GM19351 (cell line): ENCODE measurements around the gene ATG9B.

Source experiments
- ATAC-seq: cut with Tn5 transposase; IDR thresholded peaks from one replicate; pipeline ENCODE4 v1.9.1; 2021; ENCODE audit warnings: mild to moderate bottlenecking, moderate library complexity; ENCODE audit not compliant: unreplicated experiment

Gene ATG9B, protein sequence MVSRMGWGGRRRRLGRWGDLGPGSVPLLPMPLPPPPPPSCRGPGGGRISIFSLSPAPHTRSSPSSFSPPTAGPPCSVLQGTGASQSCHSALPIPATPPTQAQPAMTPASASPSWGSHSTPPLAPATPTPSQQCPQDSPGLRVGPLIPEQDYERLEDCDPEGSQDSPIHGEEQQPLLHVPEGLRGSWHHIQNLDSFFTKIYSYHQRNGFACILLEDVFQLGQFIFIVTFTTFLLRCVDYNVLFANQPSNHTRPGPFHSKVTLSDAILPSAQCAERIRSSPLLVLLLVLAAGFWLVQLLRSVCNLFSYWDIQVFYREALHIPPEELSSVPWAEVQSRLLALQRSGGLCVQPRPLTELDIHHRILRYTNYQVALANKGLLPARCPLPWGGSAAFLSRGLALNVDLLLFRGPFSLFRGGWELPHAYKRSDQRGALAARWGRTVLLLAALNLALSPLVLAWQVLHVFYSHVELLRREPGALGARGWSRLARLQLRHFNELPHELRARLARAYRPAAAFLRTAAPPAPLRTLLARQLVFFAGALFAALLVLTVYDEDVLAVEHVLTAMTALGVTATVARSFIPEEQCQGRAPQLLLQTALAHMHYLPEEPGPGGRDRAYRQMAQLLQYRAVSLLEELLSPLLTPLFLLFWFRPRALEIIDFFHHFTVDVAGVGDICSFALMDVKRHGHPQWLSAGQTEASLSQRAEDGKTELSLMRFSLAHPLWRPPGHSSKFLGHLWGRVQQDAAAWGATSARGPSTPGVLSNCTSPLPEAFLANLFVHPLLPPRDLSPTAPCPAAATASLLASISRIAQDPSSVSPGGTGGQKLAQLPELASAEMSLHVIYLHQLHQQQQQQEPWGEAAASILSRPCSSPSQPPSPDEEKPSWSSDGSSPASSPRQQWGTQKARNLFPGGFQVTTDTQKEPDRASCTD

DNA sequence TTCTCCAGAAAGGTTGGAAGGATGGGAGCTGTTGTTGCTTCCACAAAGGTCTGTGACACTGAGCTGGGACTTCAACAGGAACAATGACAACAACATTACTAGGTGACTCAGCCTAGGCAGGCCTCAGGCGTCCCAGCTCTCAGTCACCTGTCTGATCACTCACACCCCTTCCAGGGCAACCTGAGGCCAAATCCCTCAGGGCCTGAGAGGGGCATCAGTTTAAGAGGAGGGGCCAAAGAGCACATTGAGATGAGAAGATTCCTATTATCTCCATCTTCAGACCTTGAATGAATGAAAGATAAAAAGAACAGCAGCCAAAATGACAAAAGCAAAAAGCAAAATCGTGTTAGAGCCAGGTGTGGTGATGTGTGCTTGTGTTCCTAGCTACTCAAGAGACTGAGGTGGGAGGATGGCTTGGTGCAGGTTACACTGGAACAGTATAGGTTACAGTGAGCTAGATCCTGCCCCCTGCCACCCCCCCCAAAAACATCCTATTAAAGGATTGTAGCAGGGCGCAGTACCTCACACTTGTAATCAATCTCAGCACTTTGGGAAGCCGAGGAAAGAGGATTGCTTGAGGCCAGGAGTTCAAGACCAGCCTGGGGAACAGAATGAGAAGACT lies at the start of gene ATG9B:
ATG9B (minus strand) TSS at position 60 of the 622 bp plus-strand sequence. CDS start 71 bp downstream, outside the sequence.
- ATAC-seq = no peak

DNA sequence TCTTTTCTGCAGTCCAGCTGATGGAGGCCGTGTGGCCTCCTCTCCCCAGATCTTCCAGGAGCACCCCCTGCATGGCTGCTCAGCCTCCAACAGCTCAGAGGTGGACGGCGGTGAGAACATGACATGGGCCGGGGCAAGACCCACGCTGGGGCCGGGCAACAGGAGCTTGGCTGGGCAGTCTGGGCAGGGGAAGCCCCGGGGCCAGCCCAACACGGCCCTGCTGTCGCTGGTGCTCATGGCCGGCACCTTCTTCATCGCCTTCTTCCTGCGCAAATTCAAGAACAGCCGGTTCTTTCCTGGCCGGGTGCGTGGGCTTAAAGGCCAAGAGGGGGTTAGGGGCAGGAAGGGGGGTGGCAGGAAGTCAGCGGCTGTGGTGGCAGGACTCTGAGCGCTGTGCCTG lies 49.7 kb upstream of the ATG9B start:
- ATAC-seq = no peak

DNA sequence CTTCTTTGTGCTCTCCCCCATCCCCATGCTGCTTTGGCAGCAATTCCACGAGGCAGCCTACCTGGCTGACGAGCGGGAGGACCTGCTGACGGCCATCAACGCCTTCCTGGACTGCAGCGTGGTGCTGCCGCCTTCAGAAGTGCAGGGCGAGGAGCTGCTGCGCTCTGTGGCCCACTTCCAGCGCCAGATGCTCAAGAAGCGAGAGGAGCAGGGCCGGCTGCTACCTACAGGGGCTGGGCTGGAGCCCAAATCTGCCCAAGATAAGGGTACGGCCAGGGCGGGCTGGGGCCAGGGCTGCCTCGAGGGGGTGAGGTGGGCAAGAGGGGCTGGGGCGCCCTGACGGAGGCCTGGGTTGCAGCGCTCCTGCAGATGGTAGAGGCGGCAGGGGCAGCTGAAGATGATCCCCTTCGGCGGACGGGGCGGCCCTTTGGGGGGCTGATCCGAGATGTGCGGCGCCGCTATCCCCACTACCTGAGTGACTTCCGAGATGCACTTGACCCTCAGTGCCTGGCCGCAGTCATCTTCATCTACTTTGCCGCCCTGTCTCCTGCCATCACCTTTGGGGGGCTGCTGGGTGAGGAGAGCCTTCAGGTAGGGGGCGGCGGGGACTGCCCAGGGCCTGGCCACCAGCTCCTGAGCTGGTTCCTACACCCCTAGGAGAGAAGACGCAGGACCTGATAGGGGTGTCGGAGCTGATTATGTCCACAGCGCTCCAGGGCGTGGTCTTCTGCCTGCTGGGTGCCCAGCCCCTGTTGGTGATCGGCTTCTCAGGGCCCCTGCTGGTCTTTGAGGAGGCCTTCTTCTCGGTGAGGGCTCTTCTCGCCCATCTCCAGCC lies 47.0 kb upstream of the ATG9B start:
- no peak for ATAC-seq

DNA sequence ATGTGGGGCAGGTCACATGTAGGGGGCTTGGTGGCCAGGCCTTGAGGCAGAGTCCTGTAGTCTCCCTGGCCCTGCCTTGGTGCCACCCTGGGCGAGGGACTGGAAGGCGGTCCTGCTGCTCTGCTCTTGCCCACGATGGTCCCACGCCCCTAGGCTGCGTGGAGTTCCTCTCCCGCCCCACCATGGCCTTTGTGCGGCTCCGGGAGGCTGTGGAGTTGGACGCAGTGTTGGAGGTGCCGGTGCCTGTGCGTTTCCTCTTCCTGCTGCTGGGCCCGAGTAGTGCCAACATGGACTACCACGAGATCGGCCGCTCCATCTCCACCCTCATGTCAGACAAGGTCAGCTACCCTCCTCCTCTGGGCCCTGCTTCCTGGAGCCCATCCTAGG lies 46.3 kb upstream of the ATG9B start:
- ATAC-seq = no peak

DNA sequence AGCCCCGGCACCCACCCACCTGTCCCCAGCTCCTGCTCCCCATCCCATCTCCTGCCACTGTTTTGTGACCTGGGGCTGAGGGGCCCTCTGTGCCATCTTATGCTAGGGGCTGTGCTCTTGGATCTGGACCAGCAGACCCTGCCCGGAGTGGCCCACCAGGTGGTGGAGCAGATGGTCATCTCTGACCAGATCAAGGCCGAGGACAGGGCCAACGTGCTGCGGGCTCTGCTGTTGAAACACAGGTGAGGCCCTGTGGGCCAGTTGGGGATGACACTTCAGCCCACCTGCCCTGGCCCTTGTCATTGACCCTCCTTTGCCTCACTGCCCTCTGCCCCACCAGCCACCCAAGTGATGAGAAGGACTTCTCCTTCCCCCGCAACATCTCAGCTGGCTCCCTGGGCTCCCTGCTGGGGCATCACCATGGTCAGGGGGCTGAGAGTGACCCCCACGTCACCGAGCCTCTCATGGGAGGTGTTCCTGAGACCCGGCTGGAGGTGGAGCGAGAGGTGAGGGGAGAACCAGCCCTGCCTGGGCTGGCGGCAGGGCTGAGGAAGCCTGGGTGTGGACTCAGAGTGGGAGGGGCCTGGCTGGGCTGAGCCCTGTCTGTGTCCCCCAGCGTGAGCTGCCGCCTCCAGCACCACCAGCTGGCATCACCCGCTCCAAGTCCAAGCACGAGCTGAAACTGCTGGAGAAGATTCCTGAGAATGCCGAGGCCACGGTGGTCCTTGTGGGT lies 45.7 kb upstream of the ATG9B start:
- ATAC-seq = no peak

DNA sequence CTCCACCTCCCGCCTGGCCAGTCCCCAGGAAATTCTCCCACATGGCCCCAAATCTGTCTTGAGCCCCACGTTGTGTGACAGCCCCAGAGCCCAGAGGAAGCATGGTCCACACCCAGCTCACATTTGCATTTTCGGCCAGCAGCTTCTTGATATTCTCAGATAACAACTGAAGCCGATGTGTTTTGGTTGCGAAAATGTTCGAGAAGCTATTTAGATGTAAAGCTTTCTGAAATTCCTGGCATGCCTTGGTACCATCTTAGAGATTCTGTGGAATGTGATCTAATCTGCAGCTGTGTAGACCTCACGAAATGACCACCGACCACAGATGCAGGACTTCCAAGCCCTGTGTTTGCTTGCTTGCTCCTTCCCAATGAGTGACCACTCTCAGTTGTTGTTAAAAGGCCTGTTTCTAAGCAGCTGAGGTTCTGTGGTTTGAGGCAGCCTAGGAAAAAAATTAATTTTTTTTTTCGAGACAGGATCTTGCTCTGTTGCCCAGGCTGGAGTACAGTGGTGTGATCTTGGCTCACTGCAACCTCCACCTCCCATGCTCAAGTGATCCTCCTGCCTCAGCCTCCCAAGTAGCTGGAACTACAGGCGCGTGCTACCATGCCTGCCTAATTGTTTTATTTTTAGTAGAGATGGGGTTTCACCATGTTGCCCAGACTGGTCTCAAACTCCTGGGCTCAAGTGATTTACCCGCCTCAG lies 43.9 kb upstream of the ATG9B start:
- no peak for ATAC-seq

DNA sequence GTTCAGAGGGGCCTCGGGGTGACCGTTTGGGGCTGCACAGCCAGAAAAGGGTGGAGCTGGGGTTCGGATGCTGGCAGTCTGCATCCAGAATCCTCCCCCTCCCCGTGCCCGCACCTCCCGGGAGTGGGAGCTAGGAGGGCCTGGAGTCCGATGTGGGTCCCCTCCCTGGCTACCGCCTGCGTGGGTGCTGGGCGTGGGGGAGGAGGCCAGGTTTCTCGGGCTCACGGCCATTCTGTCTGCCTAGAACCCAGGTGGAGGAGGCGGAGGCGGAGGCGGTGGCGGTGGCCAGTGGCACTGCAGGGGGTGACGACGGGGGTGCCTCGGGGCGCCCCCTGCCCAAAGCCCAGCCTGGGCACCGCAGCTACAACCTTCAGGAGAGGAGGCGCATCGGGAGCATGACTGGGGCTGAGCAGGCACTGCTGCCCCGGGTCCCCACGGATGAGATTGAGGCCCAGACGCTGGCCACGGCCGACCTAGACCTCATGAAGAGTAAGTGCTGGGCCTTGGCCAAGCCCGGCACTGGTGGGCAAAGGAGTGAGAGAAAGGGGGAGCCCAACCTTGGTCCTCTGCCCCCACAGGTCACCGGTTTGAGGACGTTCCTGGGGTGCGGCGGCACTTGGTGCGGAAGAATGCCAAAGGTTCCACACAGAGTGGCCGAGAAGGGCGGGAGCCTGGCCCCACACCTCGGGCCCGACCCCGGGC lies 42.1 kb upstream of the ATG9B start:
- no peak for ATAC-seq

DNA sequence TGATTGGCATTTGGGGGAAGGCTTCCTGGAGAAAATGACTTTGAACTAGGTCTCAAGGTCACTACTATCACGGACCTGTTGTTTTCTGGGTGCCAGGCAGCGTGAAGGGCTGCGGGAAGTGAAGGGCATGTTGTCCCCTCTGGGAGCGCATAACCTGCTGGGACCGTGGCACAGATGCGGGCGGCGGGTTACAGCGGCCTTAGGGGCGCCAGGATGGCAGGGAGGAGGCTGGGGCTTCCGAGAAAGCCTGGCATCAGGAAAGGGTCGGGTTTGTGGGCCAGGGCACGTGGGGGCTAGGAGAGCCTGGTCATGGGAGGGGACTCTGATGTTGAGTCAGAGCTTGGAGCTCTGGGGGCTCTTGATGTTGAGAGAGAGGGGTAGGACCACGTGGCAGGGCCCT lies 41.2 kb upstream of the ATG9B start:
- ATAC-seq = no peak

DNA sequence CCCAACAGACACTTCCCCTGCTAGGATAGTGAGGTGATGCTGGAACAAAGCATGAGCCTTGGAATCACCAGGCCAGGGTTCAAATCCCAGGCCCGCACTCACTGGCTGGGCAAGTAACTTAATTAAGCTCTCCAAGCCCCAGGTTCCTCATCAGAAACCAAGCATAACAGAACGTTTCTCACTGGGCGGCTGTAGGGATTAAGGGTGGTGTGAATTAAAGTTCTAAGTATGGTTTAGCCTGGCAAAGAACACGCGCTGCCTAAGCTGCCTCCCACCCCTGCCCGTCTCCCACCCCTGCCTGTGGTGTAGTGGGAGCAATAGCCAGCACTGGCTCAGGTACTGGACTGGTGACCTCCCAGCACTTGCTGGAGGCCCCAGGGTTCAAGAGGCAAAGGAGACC lies 40.7 kb upstream of the ATG9B start:
- no peak for ATAC-seq

DNA sequence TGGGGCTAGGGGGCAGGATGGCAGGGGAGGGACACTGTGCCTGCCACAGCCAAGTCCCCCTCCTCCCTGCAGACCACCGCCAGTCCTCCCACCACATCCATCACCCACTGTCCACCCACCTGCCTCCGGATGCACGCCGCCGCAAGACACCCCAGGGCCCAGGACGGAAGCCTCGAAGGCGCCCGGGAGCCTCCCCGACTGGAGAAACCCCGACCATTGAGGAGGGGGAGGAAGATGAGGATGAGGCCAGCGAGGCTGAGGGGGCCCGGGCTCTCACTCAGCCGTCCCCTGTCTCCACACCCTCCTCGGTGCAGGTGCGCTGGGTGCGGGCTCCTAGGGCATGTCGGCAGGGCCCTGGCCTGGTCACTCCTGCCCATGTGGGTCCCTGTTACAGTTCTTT lies 40.2 kb upstream of the ATG9B start:
- ATAC-seq = no peak

DNA sequence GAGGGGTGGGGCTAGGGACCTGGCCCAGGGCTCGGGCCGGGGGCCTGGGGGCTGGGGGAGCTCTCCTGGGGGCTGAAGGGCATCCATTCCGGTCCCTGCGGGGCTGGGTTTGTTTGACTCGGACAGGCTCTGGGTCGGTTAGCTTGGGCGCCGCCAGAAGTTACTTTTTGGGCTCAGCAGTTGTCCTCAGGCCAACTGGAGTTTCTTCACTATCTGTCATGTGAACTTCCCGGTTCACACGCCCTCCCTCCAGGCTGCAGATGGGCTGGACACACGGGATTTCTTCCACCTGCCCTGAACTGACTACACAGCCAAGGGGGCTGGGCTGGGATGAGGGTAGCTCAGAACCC lies 38.9 kb upstream of the ATG9B start:
- ATAC-seq = no peak

DNA sequence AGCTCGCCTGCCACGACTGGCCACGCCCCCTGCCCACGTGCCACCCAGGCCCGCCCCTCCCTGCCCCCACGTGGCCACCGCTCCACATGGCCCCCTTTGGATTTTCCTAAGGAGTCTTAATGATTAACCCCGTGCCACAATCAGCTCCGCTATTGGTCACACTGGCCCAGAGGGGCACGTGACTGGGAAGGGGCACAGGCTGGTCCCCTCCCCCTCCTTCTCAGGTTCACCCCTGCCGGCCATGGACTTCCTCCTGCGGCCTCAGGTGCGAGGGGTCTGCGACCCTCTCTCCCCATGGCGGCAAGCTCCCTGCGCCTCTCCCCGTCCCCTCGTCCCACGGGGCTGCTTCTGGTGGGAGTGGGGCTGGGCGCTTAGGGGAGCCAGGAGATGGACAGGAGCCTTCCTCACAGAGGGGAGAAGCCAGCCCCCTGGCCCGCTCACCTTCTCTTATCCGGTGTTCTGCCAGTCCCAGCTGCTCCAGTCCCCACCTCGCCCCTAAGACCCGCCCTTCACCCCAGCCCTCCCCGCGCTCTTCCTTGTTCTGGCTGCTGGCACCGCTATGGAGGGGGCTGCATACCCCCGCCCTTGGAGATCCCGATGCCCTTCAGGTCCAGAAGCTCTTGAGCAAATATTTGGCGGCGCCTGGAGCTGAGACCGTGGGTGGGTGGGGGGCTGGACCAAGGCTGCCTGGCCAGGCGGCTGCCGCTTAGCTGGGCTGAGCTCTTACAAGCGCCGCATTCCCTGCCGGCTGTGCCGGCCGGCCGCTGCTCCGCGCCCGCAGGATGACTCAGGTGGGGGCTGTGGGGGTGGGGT lies 38.3 kb upstream of the ATG9B start:
- ATAC-seq = no peak

DNA sequence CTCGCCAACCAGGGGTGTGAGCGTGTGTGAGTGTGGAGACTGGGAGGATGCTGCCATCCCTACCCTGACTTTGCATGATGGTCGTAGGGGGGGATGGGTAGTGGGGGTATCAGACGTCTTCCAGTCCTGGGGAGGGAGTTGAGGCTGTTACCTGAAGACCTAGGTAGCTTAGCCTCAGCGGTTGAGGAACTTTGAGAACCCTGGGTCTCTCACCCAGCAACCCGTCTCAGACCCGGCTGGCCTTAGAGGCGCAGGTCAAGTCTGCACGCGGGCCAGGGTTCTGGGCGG lies 37.8 kb upstream of the ATG9B start:
- no peak for ATAC-seq

DNA sequence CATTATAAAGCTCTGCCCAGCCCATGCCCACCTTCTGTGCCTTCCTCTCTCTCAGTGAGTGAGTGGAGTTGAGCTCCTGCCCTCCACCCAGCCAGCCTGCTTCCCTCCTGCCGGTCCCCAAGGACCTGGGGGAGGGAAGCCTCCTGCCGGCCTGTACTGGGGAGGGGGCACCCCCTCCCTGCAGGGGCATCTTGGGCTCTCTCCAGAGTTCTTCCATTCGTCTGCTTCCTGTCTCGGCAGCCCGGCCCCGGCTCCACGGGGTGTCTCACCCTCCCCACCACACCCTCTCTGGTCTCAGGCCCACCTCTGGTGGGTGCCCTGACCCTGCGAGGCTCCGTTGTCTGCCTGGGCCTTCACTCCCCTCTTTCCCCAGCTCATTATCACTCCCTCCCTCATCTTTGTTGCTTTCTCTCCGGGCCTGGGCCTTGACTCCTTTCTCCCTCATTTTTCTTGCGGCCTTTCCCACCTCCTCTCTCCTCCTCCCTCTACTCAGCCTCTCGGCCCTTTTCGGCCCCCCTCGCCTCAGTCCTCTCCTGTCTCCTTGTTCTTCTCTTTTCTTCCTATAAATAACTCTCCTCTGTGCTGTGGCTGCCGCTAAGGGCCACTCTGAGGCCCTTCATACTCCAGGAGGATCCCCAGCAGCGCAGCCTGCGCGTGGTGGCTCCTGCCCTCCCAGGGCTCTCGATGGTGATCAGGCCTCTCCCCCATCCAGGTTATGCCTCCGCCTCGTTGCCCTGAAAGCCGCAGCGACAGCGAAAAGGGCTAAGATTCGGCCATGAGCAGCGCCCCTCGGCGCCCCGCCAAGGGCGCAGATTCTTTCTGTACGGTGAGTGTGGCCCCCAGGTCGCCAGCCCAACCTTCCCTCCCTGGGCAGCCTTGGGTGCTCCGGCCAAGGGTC lies 37.2 kb upstream of the ATG9B start:
- no peak for ATAC-seq

DNA sequence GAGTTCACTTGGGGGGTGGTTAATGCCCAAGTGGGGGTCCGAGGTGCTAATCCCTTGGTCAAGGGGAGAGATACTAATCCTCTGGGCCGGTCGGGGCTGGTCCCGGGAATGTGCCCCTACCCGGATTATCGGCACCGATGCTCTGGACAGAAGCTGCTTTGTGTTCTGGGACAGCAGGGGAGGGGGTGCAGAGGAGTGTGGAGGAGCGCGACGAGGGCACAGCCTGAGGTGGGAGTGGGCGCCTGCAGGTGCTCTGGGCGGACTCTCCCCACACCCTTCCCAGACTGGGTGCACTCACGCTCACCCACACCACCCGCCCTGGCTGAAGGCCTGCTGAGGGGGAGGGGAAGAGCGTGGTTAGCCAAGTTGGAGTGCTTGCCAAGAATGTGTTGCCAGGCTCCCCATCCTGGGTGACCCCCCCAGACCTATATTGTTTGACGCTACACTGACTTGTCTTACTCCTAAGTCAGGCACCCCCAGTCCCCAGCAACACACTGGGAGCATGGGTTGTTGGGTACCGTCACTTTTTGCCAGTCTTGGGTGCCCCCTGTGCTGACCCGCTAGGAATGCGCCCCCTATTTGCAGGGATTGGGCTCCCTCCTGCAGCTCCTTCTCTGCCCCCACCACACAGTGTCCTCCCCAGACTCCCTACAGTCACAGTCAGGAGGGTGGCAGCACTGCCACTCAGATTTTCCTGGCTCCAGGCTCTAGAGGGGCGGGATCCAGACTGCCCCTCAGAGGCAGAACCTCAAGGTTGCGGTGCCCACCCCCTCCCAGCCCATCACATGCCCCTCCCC lies 36.3 kb upstream of the ATG9B start:
- ATAC-seq = no peak

DNA sequence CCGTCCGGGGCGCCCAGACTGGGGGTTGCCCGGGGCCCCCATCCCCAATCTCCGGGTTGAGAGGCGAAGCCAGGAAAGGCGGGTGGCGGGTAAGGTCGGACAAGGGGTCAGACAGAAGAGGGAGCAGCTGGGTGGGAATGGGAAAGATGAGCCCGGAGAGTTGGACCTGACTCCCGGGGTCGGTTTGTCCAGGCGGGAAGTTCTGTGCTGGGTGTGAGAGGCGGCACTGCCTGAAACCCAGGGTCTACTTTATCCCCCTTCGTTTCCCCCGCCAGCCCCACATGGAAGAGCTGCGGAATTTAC lies 35.8 kb upstream of the ATG9B start:
- no peak for ATAC-seq
